T-cell (primary cell): ENCODE data around the gene PLEKHN1. TPM values are rescaled to one million over a fixed set of nuclear protein-coding genes. Genes with fewer than 3 reads are reported as not detected.
"Not testable (repeated sequence)": the region's sequence is repeated elsewhere in the genome, so short reads cannot be mapped to it uniquely, and the experiment has no call there.

ENCODE experiments used
- ATAC-seq, 4 experiments: fragments of 200-7000 bp in 3 of 4; fragments of 150-1000 bp in 1 of 4; cut with Tn5 transposase; replicated peaks in 1 of 4; 1 replicate in 3 of 4; 2 replicates in 1 of 4; pipeline ENCODE4 v1.10.0; 2021; ENCODE audit warnings: moderate library complexity in 3 of 4, mild to moderate bottlenecking in 2 of 4, moderate number of reproducible peaks in 1 of 4
- CTCF ChIA-PET, 2 donors: fragments of 300-600 bp; sonication (Branson Sonifier 250); formaldehyde crosslinking; loops; one replicate each; lab custom pipeline; 2022; ENCODE audit warnings: antibody characterized with exemption in 2 of 2; lab: Charles Lee
- POLR2A ChIA-PET, 2 donors: fragments of 300-600 bp; sonication (Branson Sonifier 250); formaldehyde crosslinking; loops; one replicate each; lab custom pipeline; 2022; ENCODE audit warnings: antibody characterized with exemption in 2 of 2; lab: Charles Lee
- DNase-seq, 35 experiments: peaks; one replicate each; pipeline versions ENCODE4 v3.0.0 to v3.0.0-alpha.2; 2013 to 2023
- H3K27ac ChIP-seq: one replicate; pipeline ENCODE4 v1.5.1; 2013; ENCODE audit warnings: low read length
- H3K27me3 ChIP-seq, 2 experiments: replicated peaks in 1 of 2; 1 replicate in 1 of 2; 2 replicates in 1 of 2; pipeline versions ENCODE4 v1.6.1 to v1.7.0; 2013; ENCODE audit warnings: low read length in 1 of 2, mixed read lengths in 1 of 2; ENCODE audit not compliant: control insufficient read depth in 2 of 2, insufficient read depth in 2 of 2; ENCODE audit errors: extremely low read depth in 1 of 2
- H3K36me3 ChIP-seq, 2 donors: 1 replicate in 1 of 2; 2 replicates in 1 of 2; pipeline versions ENCODE4 v1.6.1 to v1.7.0; 2013; ENCODE audit warnings: low read length in 1 of 2; ENCODE audit not compliant: control insufficient read depth in 2 of 2, insufficient read depth in 1 of 2; ENCODE audit errors: extremely low read depth in 1 of 2
- H3K4me1 ChIP-seq, 2 experiments: 1 replicate in 1 of 2; 2 replicates in 1 of 2; pipeline versions ENCODE4 v1.6.1 to v1.7.0; 2013; ENCODE audit warnings: low read length in 2 of 2, mixed read lengths in 1 of 2; ENCODE audit not compliant: insufficient read depth in 2 of 2, control insufficient read depth in 1 of 2; ENCODE audit errors: extremely low read depth in 1 of 2
- H3K4me3 ChIP-seq, 2 donors: 1 replicate in 1 of 2; 2 replicates in 1 of 2; pipeline versions ENCODE4 v1.5.1 to v1.7.0; 2013; ENCODE audit warnings: mild to moderate bottlenecking in 2 of 2, low read length in 1 of 2, moderate library complexity in 1 of 2; ENCODE audit not compliant: control insufficient read depth in 1 of 2; ENCODE audit errors: extremely low read depth in 1 of 2
- H3K9me3 ChIP-seq: 2 replicates; pipeline ENCODE4 v1.7.0; 2013
- H3K27ac Mint-ChIP-seq, 2 donors: one replicate each; pipeline ENCODE4 v1.8.0; 2020 to 2021; ENCODE audit warnings: mild to moderate bottlenecking in 2 of 2, mixed read lengths in 2 of 2
- H3K27me3 Mint-ChIP-seq, 2 donors: one replicate each; pipeline ENCODE4 v1.8.0; 2021 to 2022; ENCODE audit warnings: mixed read lengths in 2 of 2
- H3K36me3 Mint-ChIP-seq: one replicate; pipeline ENCODE4 v1.8.0; 2021; ENCODE audit warnings: mixed read lengths
- H3K4me1 Mint-ChIP-seq, 3 donors: one replicate each; pipeline ENCODE4 v1.8.0; 2020 to 2022; ENCODE audit warnings: mixed read lengths in 3 of 3, mild to moderate bottlenecking in 1 of 3
- H3K4me3 Mint-ChIP-seq, 3 donors: one replicate each; pipeline ENCODE4 v1.8.0; 2020 to 2022; ENCODE audit warnings: mild to moderate bottlenecking in 3 of 3, mixed read lengths in 3 of 3, moderate library complexity in 3 of 3
- H3K9me3 Mint-ChIP-seq, 3 donors: one replicate each; pipeline ENCODE4 v1.8.0; 2020 to 2022; ENCODE audit warnings: mixed read lengths in 3 of 3
- WGBS: methylation state at CpG from one replicate; pipeline ENCODE4 v1.1.5; 2013; ENCODE audit warnings: missing lambda C conversion rate; ENCODE audit not compliant: insufficient coverage; 5-methylcytosine and 5-hydroxymethylcytosine counted together
- total RNA-seq, 35 experiments: library from RNA in 6 of 35; stranded (reverse) in 6 of 35; fragments of 120-200 nt in 1 of 35; gene quantifications; one replicate each; pipeline versions ENCODE4 v1.2.1 to v1.2.4 and lab custom pipeline; 2013 to 2026

Gene PLEKHN1
- total RNA-seq, 5 donors from 2014 or later (not counting 1 experiment from before 2014, with no cell fraction given) = 0.30 to 9.9 (median 7.3) TPM

DNA sequence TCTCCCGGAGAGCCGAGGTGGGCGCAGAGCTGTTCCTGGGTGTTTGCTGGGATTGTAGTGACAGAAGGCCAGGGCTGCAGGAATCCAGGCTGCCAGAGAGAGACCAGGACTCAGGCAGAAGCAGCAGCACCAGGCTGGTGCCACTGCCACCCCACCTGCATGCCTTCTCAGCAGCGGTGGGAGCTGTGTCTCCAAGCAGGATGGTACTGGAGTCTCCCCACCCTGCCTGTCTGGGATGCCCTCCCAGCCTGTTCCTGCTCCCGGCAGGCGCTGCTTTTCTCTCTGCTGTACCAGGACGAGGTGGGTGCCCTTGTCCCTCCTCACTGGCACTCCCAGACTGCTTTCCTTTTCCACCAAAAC lies 38.1 kb downstream of the PLEKHN1 start:
- H3K27ac Mint-ChIP-seq = no peak overlapping the region
- no peak overlapping the region for H3K4me3 Mint-ChIP-seq
- H3K4me1 ChIP-seq = peaks cover 9 to 40% of the 10 kb centered on the region in 2 experiments
- ATAC-seq (no peak), DNase-seq (no peak)
- H3K27me3 ChIP-seq = peaks cover 2 to 71% of the 10 kb centered on the region in 2 experiments
- H3K27me3 Mint-ChIP-seq = peaks cover 7 to 39% of the 10 kb centered on the region in 2 donors
- H3K4me3 ChIP-seq = no peak overlapping the region
- ChIA-PET CTCF (no interaction called here), POLR2A (no interaction called here)
- no peaks in the 10 kb centered on the region for H3K9me3 ChIP-seq
- no peaks in the 10 kb centered on the region for H3K36me3 ChIP-seq
- H3K9me3 Mint-ChIP-seq = no peaks in the 10 kb centered on the region
- H3K27ac ChIP-seq = no peak overlapping the region
- H3K36me3 Mint-ChIP-seq = no peaks in the 10 kb centered on the region
- H3K4me1 Mint-ChIP-seq = peaks cover 12 to 19% (median 17%) of the 10 kb centered on the region in 3 donors
- 44% methylated on average over 6 of the region's 7 CpGs for WGBS

DNA sequence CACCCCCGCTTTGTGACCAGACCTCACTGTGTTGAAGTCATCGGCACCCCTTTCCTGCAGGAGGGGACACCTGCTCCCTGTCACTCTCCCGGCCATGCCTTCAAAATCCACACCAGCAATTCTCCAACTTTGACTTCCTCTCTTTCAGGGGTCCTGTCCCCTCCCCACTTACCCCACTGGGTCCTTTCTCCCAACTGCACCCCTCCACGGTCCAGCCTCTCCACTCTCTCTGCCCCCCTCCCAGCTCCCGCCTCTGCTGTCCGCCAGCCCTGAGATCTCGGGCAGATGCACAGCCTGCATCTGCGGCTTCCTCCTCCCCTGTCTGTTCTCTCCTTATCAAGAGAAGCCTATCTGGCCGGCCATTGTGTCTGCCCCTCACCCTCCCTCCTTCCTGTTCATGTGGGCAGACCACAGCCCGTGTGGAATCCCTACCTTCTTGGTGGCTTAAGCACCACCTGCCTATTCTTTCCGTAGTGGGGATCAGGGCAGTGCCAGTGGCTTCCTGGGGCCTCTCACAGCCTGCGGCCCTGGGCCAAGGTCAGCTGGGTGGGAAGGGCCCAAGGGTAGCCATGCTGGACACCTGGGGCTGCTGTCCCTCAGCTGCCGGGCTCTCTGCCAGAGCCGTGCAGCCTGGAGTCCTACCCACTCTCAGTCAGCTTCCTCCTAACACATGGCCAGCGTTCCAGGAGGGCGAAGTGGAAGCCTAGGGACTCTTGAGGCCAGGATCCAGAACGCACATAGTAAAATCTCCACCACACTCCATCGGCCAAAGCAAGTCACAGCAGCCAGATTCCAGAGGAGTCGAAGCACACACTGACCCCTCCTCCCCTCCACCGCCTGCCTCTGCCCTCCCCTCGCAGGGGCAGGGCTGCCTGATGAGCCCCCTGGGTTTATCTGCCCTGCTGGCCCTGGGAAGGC lies 38.8 kb downstream of the PLEKHN1 start:
- Mint-ChIP-seq H3K9me3 (no peaks in the 10 kb centered on the region), H3K4me3 (peak overlapping the region in 1 of 3 donors; percentile 63), H3K27ac (peak overlapping the region in 1 of 2 donors; percentile 59), H3K4me1 (peaks cover 12 to 19% (median 17%) of the 10 kb centered on the region in 3 donors), H3K27me3 (peaks cover 7 to 39% of the 10 kb centered on the region in 2 donors), H3K36me3 (no peaks in the 10 kb centered on the region)
- H3K9me3 ChIP-seq = no peaks in the 10 kb centered on the region
- DNase-seq (peak in 2 of 35 experiments; percentile 4 to 52), ATAC-seq (no peak)
- H3K36me3 ChIP-seq = no peaks in the 10 kb centered on the region
- CTCF ChIA-PET = no interaction called here
- H3K27me3 ChIP-seq = peaks cover 2 to 68% of the 10 kb centered on the region in 2 experiments
- H3K4me3 ChIP-seq = no peak overlapping the region
- no peak overlapping the region for H3K27ac ChIP-seq
- 15% methylated on average over 17 of the region's 21 CpGs for WGBS
- POLR2A ChIA-PET = no interaction called here
- H3K4me1 ChIP-seq = peaks cover 6 to 35% of the 10 kb centered on the region in 2 experiments

DNA sequence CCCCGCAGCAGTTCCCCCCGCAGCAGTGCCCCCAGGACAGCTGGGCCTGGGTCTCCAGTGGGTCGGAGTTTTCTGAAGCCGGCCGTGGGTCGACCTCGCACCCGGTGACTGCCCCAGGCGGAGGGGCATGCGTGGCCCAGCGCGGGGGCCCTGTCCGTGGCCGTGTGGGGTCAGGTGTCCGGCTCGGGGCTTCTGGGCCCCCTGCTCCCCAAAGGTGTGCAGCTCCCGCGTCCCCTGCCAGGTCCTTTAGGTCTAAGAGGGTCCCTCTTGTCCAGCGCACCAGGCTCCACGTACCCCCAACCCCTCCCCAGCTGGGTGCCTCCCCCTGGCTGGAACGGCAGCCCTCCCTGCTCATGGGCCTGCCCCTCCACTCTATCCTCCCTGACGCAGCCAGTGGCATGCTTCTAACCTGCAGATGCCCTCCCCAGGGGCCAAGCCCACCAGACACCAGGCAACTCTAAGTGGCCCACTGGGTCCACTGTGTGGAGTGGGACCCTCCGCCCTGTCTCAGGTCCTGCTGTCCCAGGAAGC lies 39.6 kb downstream of the PLEKHN1 start:
- 93% methylated on average over 21 of the region's 23 CpGs for WGBS
- Histone ChIP-seq H3K4me3 (no peak overlapping the region), H3K36me3 (no peaks in the 10 kb centered on the region), H3K9me3 (no peaks in the 10 kb centered on the region), H3K27me3 (peaks cover 2 to 62% of the 10 kb centered on the region in 2 experiments), H3K4me1 (peaks cover 4 to 27% of the 10 kb centered on the region in 2 experiments), H3K27ac (no peak overlapping the region)
- ATAC-seq (no peak), DNase-seq (no peak)
- H3K27ac Mint-ChIP-seq = no peak overlapping the region
- no peaks in the 10 kb centered on the region for H3K9me3 Mint-ChIP-seq
- H3K36me3 Mint-ChIP-seq = no peaks in the 10 kb centered on the region
- ChIA-PET POLR2A (no interaction called here), CTCF (no interaction called here)
- peaks cover 7 to 37% of the 10 kb centered on the region in 2 donors for H3K27me3 Mint-ChIP-seq
- H3K4me3 Mint-ChIP-seq = no peak overlapping the region
- H3K4me1 Mint-ChIP-seq = peaks cover 10 to 17% (median 13%) of the 10 kb centered on the region in 3 donors

DNA sequence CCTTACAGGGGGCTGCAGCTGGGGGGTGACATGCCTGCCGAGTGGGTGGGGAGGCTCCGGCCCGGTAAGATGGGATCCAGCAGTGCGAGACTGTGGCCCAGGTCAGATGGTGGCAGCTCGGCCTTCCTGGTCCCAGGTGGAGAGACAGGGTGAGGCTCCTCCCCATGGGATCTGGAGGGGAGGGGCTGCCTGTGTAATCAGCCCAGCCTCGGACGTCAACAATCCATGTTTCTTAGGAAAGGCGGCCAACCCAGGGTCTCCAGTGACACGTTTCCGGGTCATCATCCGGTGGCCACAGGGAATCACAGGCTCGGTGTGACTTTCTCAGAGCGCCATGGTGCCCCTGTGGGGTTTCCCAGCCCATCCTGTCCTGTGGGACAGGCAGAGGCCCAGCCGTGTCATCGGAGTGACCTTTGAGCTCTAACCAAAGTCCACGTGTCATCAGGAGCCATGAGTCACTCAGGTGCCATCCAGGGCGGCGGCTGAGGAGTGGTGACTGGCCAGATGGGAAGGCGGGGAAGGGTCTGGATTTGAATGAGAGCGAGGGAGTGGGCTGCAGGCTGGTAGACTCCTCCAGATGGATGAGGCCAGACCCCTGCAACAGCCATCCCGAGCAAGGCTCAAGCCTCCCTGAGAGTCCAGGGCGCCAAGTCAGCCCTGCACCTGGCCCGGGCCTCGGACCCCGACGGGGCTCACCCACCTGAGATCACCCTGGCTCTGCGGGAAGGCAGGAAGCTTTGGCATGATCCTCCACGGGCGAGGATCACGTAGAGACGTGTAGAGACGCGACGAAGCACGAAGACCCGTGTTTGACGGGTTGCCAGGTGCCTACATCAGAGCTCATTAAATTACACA lies 40.2 kb downstream of the PLEKHN1 start:
- WGBS = 91% methylated on average over 37 of the region's 37 CpGs
- ChIA-PET POLR2A (interaction anchor here in 1 of 2 donors (1.0 kb wide), 1 partner anchor 12 kb away, joined by 3 read pairs; no protein-coding TSS in a partner anchor), CTCF (no interaction called here)
- Histone ChIP-seq H3K36me3 (no peaks in the 10 kb centered on the region), H3K27me3 (peaks cover 2 to 59% of the 10 kb centered on the region in 2 experiments), H3K4me3 (no peak overlapping the region), H3K4me1 (peaks cover 0 to 20% of the 10 kb centered on the region in 2 experiments), H3K27ac (no peak overlapping the region), H3K9me3 (no peaks in the 10 kb centered on the region)
- no peak overlapping the region for H3K4me3 Mint-ChIP-seq
- DNase-seq (peak in 1 of 35 experiments; percentile 3), ATAC-seq (no peak)
- H3K27me3 Mint-ChIP-seq = peaks cover 7 to 37% of the 10 kb centered on the region in 2 donors
- peaks cover 11 to 16% (median 11%) of the 10 kb centered on the region in 3 donors for H3K4me1 Mint-ChIP-seq
- no peak overlapping the region for H3K27ac Mint-ChIP-seq
- H3K36me3 Mint-ChIP-seq = no peaks in the 10 kb centered on the region
- H3K9me3 Mint-ChIP-seq = no peaks in the 10 kb centered on the region

DNA sequence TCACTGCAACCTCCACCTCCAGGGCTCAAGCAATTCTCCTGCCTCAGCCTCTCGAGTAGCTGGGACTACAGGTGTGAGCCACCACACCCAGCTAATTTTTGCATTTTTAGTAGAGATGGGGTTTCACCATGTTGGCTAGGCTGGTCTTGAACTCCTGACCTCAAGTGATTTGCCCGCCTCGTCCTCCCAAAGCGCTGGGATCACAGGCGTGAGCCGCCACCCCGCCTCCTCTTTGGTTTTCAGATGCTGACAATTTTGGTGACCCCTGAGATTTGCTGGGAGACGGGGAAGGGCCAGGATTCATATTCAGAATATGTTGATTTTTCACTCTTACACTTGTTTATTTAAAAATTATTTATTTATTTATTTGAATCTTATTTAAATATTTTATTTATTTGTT lies 43.8 kb downstream of the PLEKHN1 start:
- H3K27ac Mint-ChIP-seq, H3K36me3 Mint-ChIP-seq, CTCF ChIA-PET, H3K9me3 Mint-ChIP-seq, H3K4me3 Mint-ChIP-seq, DNase-seq, ATAC-seq, H3K36me3 ChIP-seq, H3K27ac ChIP-seq, H3K9me3 ChIP-seq, POLR2A ChIA-PET, H3K4me3 ChIP-seq: not testable (repeated sequence)
- Mint-ChIP-seq H3K27me3 (peaks cover 2 to 17% of the 10 kb centered on the region in 2 donors), H3K4me1 (peaks cover 25 to 31% (median 30%) of the 10 kb centered on the region in 3 donors)
- H3K27me3 ChIP-seq = peaks cover 0 to 23% of the 10 kb centered on the region in 2 experiments
- WGBS = 80% methylated on average over 4 of the region's 8 CpGs
- peaks cover 9 to 32% of the 10 kb centered on the region in 2 experiments for H3K4me1 ChIP-seq
